Neural cell (in vitro differentiated cells): ENCODE data around the gene RIPOR2. TPM values are rescaled to one million over a fixed set of nuclear protein-coding genes. Genes with fewer than 3 reads are reported as not detected.

Experiments
- H2AFZ ChIP-seq: fragments of 200-600, 300-800 bp; sonication (generic), shearing (Covaris generic); 2 replicates; pipeline ENCODE4 v1.6.0; 2014; ENCODE audit warnings: low read depth, mild to moderate bottlenecking, antibody characterized with exemption, low read length, moderate library complexity
- H3F3A ChIP-seq: fragments of 200-600 bp; shearing (Covaris generic); 2 replicates; pipeline ENCODE4 v1.6.1; 2016; ENCODE audit warnings: mild to moderate bottlenecking, moderate library complexity, mixed read lengths, antibody characterized with exemption, low read length; ENCODE audit not compliant: insufficient read depth, poor library complexity, severe bottlenecking
- H3K27ac ChIP-seq: fragments of 200-600, 300-800 bp; sonication (generic), shearing (Covaris generic); 2 replicates; pipeline ENCODE4 v1.5.1; 2014; ENCODE audit warnings: mild to moderate bottlenecking, low read length, moderate library complexity
- H3K27me3 ChIP-seq: fragments of 300-800, 200-600 bp; sonication (generic), shearing (Covaris generic); 2 replicates; pipeline ENCODE4 v1.6.0; 2014; ENCODE audit warnings: mild to moderate bottlenecking, low read depth, low read length, moderate library complexity; ENCODE audit not compliant: insufficient read depth
- H3K36me3 ChIP-seq: fragments of 300-800, 200-600 bp; sonication (generic), shearing (Covaris generic); 2 replicates; pipeline ENCODE4 v1.5.1; 2014; ENCODE audit warnings: mild to moderate bottlenecking, antibody characterized with exemption, low read length, moderate library complexity; ENCODE audit not compliant: insufficient read depth
- H3K4me2 ChIP-seq: fragments of 300-800, 200-600 bp; sonication (generic), shearing (Covaris generic); 2 replicates; pipeline ENCODE4 v1.6.0; 2014; ENCODE audit warnings: mild to moderate bottlenecking, low read length
- H3K4me3 ChIP-seq: fragments of 300-800, 200-600 bp; sonication (generic), shearing (Covaris generic); 2 replicates; pipeline ENCODE4 v1.5.1; 2014; ENCODE audit warnings: mild to moderate bottlenecking, low read length, moderate library complexity
- H3K79me2 ChIP-seq: fragments of 200-600 bp; shearing (Covaris generic); replicated peaks from 2 replicates; pipeline ENCODE4 v1.6.0; 2014; ENCODE audit warnings: mild to moderate bottlenecking, low read length, moderate library complexity; ENCODE audit not compliant: insufficient read depth
- H3K9ac ChIP-seq: fragments of 300-800, 200-600 bp; sonication (generic), shearing (Covaris generic); 2 replicates; pipeline ENCODE4 v1.6.1; 2016; ENCODE audit warnings: mild to moderate bottlenecking, low read length, mixed read lengths
- H3K9me2 ChIP-seq: fragments of 200-600 bp; shearing (Covaris generic); 2 replicates; pipeline ENCODE4 v1.6.1; 2016; ENCODE audit warnings: mild to moderate bottlenecking, low read length, mixed read lengths; ENCODE audit not compliant: insufficient read depth
- H3K9me3 ChIP-seq: fragments of 200-600, 300-800 bp; sonication (generic), shearing (Covaris generic); 2 replicates; pipeline ENCODE4 v1.6.1; 2016; ENCODE audit warnings: mild to moderate bottlenecking, mixed run types, low read length, moderate library complexity, mixed read lengths
- H4K20me1 ChIP-seq: fragments of 200-600 bp; shearing (Covaris generic); 2 replicates; pipeline ENCODE4 v1.6.1; 2016; ENCODE audit warnings: mild to moderate bottlenecking, mixed run types; ENCODE audit not compliant: insufficient read depth
- EP300 ChIP-seq: fragments of 450-650 bp; conservative IDR thresholded peaks from 2 replicates; pipeline ENCODE4 v1.6.1; 2014; ENCODE audit warnings: antibody characterized with exemption, mild to moderate bottlenecking, moderate library complexity; ENCODE audit not compliant: poor library complexity, severe bottlenecking
- EZH2 ChIP-seq: fragments of 200-600, 300-800 bp; shearing (Covaris generic), sonication (generic); IDR thresholded peaks from 2 replicates; pipeline ENCODE4 v1.6.1; 2014; ENCODE audit warnings: antibody characterized with exemption, low read length, borderline replicate concordance, mild to moderate bottlenecking; ENCODE audit not compliant: insufficient read depth, poor library complexity, severe bottlenecking
- MXI1 ChIP-seq: fragments of 450-650 bp; conservative IDR thresholded peaks from 2 replicates; pipeline ENCODE4 v1.6.1; 2014; ENCODE audit warnings: antibody characterized with exemption, mild to moderate bottlenecking; ENCODE audit not compliant: poor library complexity, severe bottlenecking
- POLR2AphosphoS5 ChIP-seq: IDR thresholded peaks from 2 replicates; pipeline ENCODE4 v1.6.1; 2012
- RAD21 ChIP-seq: fragments of 450-650 bp; conservative IDR thresholded peaks from 2 replicates; pipeline ENCODE4 v1.6.1; 2014; ENCODE audit warnings: antibody characterized with exemption, mild to moderate bottlenecking, moderate library complexity
- SMC3 ChIP-seq: fragments of 450-650 bp; conservative IDR thresholded peaks from 2 replicates; pipeline ENCODE4 v1.6.1; 2014; ENCODE audit warnings: antibody characterized with exemption, mild to moderate bottlenecking, moderate library complexity; ENCODE audit not compliant: poor library complexity
- TAF1 ChIP-seq: IDR thresholded peaks from 2 replicates; pipeline ENCODE4 v1.6.1; 2012; ENCODE audit warnings: low read depth
- polyA plus RNA-seq: library from polyadenylated mRNA; depleted of rRNA; stranded (reverse); fragments of >200 nt; gene quantifications from 2 replicates; pipeline ENCODE4 v1.2.3, GENCODE V29; 2014
- TF ChIP-seq, protein P1 (sequence below): fragments of 450-650 bp; IDR thresholded peaks from 2 replicates; pipeline ENCODE4 v1.5.1; 2014; ENCODE audit warnings: antibody characterized with exemption, mild to moderate bottlenecking, moderate library complexity; ENCODE audit not compliant: poor library complexity, severe bottlenecking
- TF ChIP-seq, protein P2 (sequence below): IDR thresholded peaks from 2 replicates; pipeline ENCODE4 v1.6.1; 2012; ENCODE audit warnings: borderline replicate concordance

RIPOR2 gene
- polyA plus RNA-seq, 1 donor from 2014 or later = 83.8 TPM

DNA sequence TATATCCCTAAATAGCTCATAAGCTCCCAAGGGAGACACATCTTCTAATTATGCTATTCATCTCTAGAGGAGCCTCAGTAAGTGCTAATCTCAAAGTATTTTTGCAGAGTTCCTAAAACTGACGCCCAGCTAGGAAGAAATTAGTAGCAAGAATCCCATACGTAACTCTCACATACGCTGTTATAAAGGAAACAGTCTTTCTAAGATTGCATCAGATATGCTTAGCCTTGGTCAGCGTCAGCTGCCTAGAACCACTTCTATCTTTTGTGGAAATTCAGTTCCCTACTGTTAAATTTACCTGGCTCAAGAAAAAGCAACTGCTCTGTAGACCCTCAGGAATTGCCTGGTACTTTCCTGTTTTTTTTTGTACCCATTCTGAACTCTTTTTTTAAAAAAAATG is 13.6 kb downstream of the RIPOR2 start:
- H3K27ac ChIP-seq = peak overlapping the region; percentile 99
- no peaks in the 10 kb centered on the region for H3K9me2 ChIP-seq
- no peaks in the 10 kb centered on the region for H3K79me2 ChIP-seq
- H3K4me2 ChIP-seq = no peak overlapping the region
- no peaks in the 10 kb centered on the region for H3K27me3 ChIP-seq
- H3K9ac ChIP-seq = no peak overlapping the region
- H3K36me3 ChIP-seq = no peaks in the 10 kb centered on the region
- no peaks in the 10 kb centered on the region for H3K9me3 ChIP-seq
- TF ChIP-seq EZH2 = no peak
- TF ChIP-seq, protein P1, sequence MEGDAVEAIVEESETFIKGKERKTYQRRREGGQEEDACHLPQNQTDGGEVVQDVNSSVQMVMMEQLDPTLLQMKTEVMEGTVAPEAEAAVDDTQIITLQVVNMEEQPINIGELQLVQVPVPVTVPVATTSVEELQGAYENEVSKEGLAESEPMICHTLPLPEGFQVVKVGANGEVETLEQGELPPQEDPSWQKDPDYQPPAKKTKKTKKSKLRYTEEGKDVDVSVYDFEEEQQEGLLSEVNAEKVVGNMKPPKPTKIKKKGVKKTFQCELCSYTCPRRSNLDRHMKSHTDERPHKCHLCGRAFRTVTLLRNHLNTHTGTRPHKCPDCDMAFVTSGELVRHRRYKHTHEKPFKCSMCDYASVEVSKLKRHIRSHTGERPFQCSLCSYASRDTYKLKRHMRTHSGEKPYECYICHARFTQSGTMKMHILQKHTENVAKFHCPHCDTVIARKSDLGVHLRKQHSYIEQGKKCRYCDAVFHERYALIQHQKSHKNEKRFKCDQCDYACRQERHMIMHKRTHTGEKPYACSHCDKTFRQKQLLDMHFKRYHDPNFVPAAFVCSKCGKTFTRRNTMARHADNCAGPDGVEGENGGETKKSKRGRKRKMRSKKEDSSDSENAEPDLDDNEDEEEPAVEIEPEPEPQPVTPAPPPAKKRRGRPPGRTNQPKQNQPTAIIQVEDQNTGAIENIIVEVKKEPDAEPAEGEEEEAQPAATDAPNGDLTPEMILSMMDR = no peak
- TF ChIP-seq, protein P2, sequence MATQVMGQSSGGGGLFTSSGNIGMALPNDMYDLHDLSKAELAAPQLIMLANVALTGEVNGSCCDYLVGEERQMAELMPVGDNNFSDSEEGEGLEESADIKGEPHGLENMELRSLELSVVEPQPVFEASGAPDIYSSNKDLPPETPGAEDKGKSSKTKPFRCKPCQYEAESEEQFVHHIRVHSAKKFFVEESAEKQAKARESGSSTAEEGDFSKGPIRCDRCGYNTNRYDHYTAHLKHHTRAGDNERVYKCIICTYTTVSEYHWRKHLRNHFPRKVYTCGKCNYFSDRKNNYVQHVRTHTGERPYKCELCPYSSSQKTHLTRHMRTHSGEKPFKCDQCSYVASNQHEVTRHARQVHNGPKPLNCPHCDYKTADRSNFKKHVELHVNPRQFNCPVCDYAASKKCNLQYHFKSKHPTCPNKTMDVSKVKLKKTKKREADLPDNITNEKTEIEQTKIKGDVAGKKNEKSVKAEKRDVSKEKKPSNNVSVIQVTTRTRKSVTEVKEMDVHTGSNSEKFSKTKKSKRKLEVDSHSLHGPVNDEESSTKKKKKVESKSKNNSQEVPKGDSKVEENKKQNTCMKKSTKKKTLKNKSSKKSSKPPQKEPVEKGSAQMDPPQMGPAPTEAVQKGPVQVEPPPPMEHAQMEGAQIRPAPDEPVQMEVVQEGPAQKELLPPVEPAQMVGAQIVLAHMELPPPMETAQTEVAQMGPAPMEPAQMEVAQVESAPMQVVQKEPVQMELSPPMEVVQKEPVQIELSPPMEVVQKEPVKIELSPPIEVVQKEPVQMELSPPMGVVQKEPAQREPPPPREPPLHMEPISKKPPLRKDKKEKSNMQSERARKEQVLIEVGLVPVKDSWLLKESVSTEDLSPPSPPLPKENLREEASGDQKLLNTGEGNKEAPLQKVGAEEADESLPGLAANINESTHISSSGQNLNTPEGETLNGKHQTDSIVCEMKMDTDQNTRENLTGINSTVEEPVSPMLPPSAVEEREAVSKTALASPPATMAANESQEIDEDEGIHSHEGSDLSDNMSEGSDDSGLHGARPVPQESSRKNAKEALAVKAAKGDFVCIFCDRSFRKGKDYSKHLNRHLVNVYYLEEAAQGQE = no peak
- TF ChIP-seq RAD21 = no peak
- no peak for TF ChIP-seq TAF1
- no peak for TF ChIP-seq EP300
- TF ChIP-seq SMC3 = no peak
- TF ChIP-seq MXI1 = no peak
- TF ChIP-seq POLR2AphosphoS5 = no peak
- H3K4me3 ChIP-seq = no peak overlapping the region
- H2AFZ ChIP-seq = no peak overlapping the region
- H4K20me1 ChIP-seq = no peaks in the 10 kb centered on the region
- H3F3A ChIP-seq = peaks cover 16% of the 10 kb centered on the region

DNA sequence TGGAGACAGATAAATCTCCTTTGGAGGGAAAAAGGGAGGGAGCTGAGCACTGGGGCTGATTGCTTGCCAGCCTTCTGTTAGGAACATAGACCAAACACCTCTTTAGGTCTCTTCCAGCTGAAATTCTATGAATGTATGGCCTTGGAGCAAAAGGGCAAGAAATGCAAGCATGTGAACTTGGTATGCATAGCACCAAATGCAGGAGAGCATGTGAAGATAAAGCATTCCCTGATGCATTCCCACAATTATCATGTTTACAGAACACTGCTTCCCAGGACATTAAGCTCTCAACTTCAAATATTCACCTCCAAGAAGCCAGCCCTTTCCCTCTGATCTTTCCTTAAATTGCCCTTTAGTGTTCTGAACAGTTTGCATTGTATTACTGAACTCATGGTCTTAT is 15.6 kb downstream of the RIPOR2 start:
- H3K9me3 ChIP-seq = no peaks in the 10 kb centered on the region
- H3K27me3 ChIP-seq = no peaks in the 10 kb centered on the region
- no peaks in the 10 kb centered on the region for H3K79me2 ChIP-seq
- no peaks in the 10 kb centered on the region for H4K20me1 ChIP-seq
- no peak overlapping the region for H2AFZ ChIP-seq
- TF ChIP-seq MXI1 = no peak
- TF ChIP-seq, protein P2 = peak; percentile 15
- H3K9me2 ChIP-seq = no peaks in the 10 kb centered on the region
- no peaks in the 10 kb centered on the region for H3K36me3 ChIP-seq
- H3F3A ChIP-seq = peaks cover 22% of the 10 kb centered on the region
- H3K4me3 ChIP-seq = peak overlapping the region; percentile 55
- peak overlapping the region; percentile 78 for H3K9ac ChIP-seq
- peak overlapping the region; percentile 99 for H3K27ac ChIP-seq
- H3K4me2 ChIP-seq = peak overlapping the region; percentile 63
